ENCODE measurements around the gene AKR1A1.
A peak's percentile ranks its signal among the peaks of the same experiment; 100 is the strongest.

GRCh38 chr1:45550401-45551351 is at the start of gene AKR1A1:
- TF ChIP-seq CTCF (IDR thresholded peaks at IDR 0.05) (peak in 1 of 3 experiments; percentile 26), POLR2A (IDR thresholded peaks at IDR 0.05; ENCODE audit: low read depth) (no peak)

All from esophagus muscularis mucosa (tissue), 3 donors.